Left ventricle myocardium inferior (tissue), 1 donor: Measurements from ENCODE around the gene PIGZ. TPM values are rescaled to one million over a fixed set of nuclear protein-coding genes. Genes with fewer than 3 reads are reported as not detected.

Experiments
- DNase-seq: peaks from one replicate; pipeline ENCODE4 v3.0.0-alpha.2; 2020
- H3K27ac ChIP-seq: fragments of 200-600 bp; replicated peaks from 2 replicates; pipeline ENCODE4 v1.8.0; 2021
- H3K27me3 ChIP-seq: fragments of 200-600 bp; 2 replicates; pipeline ENCODE4 v1.8.0; 2021; ENCODE audit warnings: low read depth
- H3K36me3 ChIP-seq: fragments of 200-600 bp; 2 replicates; pipeline ENCODE4 v1.8.0; 2021
- H3K4me1 ChIP-seq: fragments of 200-600 bp; 2 replicates; pipeline ENCODE4 v1.8.0; 2021
- H3K4me3 ChIP-seq: fragments of 200-600 bp; 2 replicates; pipeline ENCODE4 v1.8.0; 2021; ENCODE audit warnings: mild to moderate bottlenecking, moderate library complexity
- H3K9me3 ChIP-seq: fragments of 200-600 bp; replicated peaks from 2 replicates; pipeline ENCODE4 v1.8.0; 2021
- CTCF ChIP-seq: fragments of 200-600 bp; IDR thresholded peaks from 2 replicates; pipeline ENCODE4 v1.8.0; 2021; ENCODE audit warnings: antibody characterized with exemption, mild to moderate bottlenecking, borderline replicate concordance
- intact Hi-C: fragments of 100-400 bp; cut with micrococcal nuclease; formaldehyde crosslinking; loops from one replicate; pipeline ENCODE4 v1.11.0; 2022
- total RNA-seq: library from RNA; stranded (reverse); fragmentation: NEBNext Ultra II Directional; extraction: Animal tissue kit (Norgen Biotek cat#: 25700); gene quantifications from one replicate; pipeline ENCODE4 v1.2.1, GENCODE V29; 2021
- donor health status: DM: no; HTN: yes; CAD: no; lungs with severe emphysema.

PIGZ gene
- total RNA-seq, 1 donor from 2014 or later, result 3.7 TPM

- H3K4me1 ChIP-seq, result peaks cover 2% of the 10 kb centered on the region
- intact Hi-C loops, result loop anchor here (10.0 kb wide), 1 partner anchor 128 kb away; no protein-coding TSS in a partner anchor
These were observed 6.3 kb downstream of the PIGZ start for GRCh38 chr3:196962108-196962929.

DNA sequence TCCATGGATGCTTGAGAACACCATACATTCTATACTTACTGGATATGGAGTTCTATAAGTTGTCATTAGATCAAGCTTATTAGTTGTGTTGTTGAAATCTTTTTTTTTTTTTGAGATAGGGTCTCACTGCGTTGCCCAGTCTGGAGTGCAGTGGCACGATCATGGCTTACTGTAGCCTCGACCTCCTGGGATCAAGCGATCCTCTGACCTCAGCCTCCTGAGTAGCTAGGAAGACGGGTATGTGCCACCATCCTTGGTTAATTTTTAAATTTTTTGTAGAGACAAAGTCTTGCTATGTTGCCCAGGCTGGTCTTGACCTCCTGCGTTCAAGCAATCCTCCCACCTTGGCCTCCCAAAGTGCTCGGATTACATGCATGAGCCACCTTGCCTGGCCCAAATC, 13.8 kb downstream of the PIGZ start:
- no peak for DNase-seq
- no peak for TF ChIP-seq CTCF
- intact Hi-C loops, result no loop called here

More at GRCh38 chr3:196962108-196962929, 6.3 kb downstream of the PIGZ start:
- H3K27ac ChIP-seq, result no peak overlapping the region
- no peaks in the 10 kb centered on the region for H3K9me3 ChIP-seq
- H3K4me3 ChIP-seq, result no peak overlapping the region
- H3K27me3 ChIP-seq, result no peaks in the 10 kb centered on the region
- TF ChIP-seq CTCF, result no peak
- H3K36me3 ChIP-seq, result no peaks in the 10 kb centered on the region
- DNase-seq, result no peak

DNA sequence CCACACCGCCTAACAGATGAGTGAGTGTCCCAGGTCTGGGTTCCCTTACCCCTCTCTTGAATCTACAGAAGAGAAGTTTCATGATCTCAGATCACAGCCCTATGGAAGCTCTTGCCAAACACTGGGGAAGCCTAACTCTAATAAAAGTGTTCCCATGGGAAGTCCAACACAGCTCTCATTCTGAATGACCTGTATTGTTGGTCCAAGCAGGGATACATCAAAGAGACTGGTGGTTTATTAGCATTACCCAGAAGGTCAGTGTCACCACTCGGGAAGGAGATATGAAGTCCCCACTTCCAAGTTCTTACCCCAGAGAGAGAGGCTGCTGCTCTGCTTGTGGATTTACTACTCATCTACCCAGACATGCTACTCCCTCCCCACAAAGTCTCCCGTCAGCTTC, 17.3 kb downstream of the PIGZ start:
- Histone ChIP-seq H3K27me3 (no peaks in the 10 kb centered on the region), H3K9me3 (no peaks in the 10 kb centered on the region), H3K4me3 (no peak overlapping the region), H3K4me1 (no peaks in the 10 kb centered on the region), H3K36me3 (peaks cover 17% of the 10 kb centered on the region), H3K27ac (no peak overlapping the region)
- intact Hi-C loops, result no loop called here
- no peak for TF ChIP-seq CTCF
- no peak for DNase-seq

More for the DNA sequence above, 13.8 kb downstream of the PIGZ start:
- Histone ChIP-seq H3K36me3 (peaks cover 17% of the 10 kb centered on the region), H3K4me1 (no peaks in the 10 kb centered on the region), H3K4me3 (no peak overlapping the region), H3K9me3 (no peaks in the 10 kb centered on the region), H3K27ac (no peak overlapping the region), H3K27me3 (no peaks in the 10 kb centered on the region)

DNA sequence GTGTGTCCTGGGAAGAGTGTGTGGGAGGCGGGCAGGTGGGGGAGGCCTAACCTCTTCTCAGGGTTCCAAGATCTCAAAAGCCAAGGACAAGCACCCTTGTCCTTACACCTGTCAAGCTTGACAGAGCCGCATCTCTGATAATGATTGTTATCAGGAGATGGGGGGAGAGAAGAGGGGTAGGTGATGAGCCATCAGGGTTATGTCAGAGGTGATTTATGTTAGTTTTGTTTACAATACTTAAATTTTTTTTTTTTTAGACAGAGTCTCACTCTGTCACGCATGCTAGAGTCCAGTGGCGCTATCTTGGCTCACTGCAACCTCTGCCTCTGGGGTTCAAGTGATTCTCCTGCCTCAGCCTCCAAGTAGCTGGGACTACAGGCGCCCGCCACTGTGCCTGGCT, 18.9 kb downstream of the PIGZ start:
- Histone ChIP-seq H3K27ac (no peak overlapping the region), H3K9me3 (no peaks in the 10 kb centered on the region), H3K4me1 (peaks cover 2% of the 10 kb centered on the region), H3K36me3 (peaks cover 19% of the 10 kb centered on the region), H3K27me3 (no peaks in the 10 kb centered on the region), H3K4me3 (no peak overlapping the region)
- no peak for TF ChIP-seq CTCF
- no peak for DNase-seq
- intact Hi-C loops, result no loop called here

DNA sequence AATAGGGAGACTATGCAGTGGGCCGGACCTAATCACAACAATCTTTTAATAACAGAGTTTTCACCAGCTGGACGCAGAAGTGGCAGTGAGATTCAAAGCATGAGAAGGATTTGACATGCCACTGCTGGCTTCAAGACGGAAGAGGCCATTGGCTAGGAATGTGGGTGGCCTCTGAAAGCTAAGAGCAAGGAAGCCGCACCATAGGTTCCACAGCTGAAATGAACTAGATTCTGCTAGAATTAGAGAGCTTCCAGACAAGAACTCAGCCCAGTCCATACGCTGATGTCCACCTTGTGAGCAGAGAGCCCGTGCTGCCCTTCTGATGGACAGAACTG, 19.4 kb downstream of the PIGZ start:
- intact Hi-C loops, result no loop called here
- H3K4me1 ChIP-seq, result peaks cover 7% of the 10 kb centered on the region
- TF ChIP-seq CTCF, result no peak
- no peak for DNase-seq
- H3K27ac ChIP-seq, result no peak overlapping the region
- H3K27me3 ChIP-seq, result no peaks in the 10 kb centered on the region
- H3K36me3 ChIP-seq, result peaks cover 23% of the 10 kb centered on the region
- H3K4me3 ChIP-seq, result no peak overlapping the region
- no peaks in the 10 kb centered on the region for H3K9me3 ChIP-seq
